Measurements from ENCODE around the gene CXCL14.

Gene CXCL14

GRCh38 chr5:135567661-135568060, 11.1 kb downstream of the CXCL14 start:
- DNase-seq (ENCODE audit: low read depth), result no peak

DNA sequence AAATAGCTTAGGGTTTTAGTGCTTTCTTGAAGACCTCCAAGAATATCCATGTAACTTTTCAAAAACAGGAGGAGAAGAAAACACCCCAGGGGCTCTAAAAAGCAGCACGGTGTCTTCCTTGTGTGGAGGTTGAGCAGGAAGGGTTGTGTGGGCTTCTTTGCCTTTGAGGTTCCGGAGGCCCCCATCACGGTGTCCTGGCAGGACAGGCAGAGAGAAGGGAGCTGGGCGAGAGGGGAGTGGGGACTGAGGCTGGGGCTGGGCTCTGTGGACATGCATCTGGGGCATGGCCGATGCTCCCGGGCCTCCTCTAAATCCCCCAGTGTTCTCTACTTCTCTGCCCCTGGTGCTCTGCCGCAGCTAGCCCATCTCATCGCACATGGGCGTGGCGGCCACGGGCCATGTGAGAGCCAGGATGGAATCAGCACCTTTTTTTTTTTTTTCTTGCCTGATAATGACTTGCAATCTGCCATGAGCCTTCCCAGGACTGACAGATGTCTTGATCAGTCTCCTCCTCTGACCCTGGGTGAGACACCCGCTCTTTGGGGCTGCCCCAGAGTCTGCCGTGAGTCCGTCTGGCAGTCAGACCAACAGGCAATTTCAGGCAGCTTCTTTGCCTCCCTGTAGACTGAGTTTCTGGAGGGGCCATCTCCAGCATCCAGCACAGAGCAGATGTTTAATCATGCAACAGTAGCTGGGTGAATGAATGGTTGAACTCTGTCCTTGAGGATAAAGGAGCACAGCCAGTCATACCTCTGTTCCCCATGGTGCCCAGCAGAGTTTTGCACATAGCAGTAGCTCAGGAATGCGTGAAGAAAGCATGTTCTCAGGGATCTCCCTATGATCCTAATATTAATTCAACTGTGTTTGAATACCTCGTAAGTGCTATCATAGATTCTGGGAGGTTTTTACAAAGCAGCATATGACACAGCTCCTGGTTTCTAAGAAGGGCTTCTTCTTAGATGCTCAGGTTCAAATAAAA, 12.1 kb downstream of the CXCL14 start:
- DNase-seq (ENCODE audit: low read depth), result no peak

- DNase-seq (ENCODE audit: low read depth), result no peak
Measured at GRCh38 chr5:135565725-135566421, 12.9 kb downstream of the CXCL14 start.

- no peak for DNase-seq (ENCODE audit: low read depth)
Measured at GRCh38 chr5:135565266-135565665, 13.5 kb downstream of the CXCL14 start.

DNA sequence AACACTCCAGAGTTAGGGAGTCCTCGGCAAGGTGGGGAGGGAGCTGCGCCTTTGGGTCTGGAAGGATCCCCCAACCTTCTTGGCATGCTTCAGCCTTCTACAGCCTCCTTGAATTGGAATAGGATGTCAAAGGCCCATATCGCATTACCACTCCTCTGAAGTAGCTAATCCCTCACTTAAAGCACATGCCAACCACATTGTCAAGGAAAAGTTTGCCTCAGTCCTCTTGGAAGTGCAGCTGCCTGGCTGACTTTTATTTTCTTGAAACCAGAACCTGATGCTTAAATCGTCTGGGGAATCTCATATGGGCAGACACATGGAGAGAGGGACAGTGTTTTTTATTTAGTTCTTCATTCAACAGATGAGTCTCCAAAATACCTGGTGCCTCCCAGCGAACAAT, 14.5 kb downstream of the CXCL14 start:
- no peak for DNase-seq (ENCODE audit: low read depth)

DNA sequence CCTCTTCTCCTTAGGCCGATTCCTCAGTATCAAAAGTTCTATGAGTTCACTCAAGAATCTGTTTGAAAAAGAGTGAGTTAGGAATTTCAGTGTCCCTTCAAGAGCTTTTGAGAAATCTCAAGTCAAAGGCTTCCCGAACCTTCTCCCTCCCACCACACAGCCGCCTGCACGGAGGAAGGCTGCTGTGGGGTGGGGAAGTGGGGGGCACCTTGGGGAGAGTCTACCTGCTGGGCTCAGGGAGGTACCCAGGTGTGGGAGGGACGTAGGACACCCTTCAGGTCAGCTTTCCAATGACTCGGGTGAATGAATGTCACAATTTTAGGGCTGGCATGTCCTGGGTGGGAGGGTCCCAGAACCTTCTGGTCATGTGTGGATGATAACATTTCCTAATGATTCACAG, 17.5 kb downstream of the CXCL14 start:
- DNase-seq (ENCODE audit: low read depth), result no peak

DNA sequence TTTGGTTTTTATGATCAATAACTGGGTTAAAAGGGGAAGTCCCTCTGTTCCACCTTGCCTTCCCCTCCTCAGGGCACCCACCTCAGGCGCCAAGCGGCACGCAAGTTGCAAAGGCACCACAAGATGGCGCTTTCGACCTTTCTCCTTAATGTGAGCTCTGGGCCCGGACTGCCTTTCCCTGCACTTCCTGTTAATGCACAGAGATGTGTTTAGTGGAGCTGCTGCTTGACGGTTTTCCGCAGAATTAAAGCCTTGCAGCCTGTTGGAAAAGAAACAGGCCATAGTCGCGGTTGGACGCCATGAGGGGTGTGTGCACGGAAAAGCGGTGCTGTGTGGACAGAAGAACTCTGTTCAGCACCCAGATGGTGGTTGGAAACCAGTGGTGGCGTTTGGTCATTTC, 17.9 kb downstream of the CXCL14 start:
- peak; percentile 55 for DNase-seq (ENCODE audit: low read depth)

DNA sequence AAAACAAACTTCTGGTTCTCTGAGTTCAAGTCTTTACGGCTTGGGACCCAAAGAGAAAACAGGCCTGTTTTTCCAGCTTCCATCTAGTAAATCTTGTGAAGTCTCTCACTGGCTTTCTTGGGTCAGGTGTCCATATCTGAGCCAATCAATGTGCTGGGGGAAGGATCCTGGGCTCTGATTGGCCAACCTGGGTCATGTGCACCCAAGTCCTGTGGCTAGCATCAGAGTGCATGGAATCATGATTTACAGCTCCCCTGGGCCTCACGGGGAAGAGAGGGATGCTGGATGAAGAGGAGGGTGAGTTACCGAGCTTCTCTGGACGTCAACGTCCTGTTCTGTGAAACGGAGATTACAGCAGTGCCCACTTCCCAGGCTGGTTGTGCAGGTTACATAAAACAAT, 19.4 kb downstream of the CXCL14 start:
- DNase-seq (ENCODE audit: low read depth), result no peak

DNA sequence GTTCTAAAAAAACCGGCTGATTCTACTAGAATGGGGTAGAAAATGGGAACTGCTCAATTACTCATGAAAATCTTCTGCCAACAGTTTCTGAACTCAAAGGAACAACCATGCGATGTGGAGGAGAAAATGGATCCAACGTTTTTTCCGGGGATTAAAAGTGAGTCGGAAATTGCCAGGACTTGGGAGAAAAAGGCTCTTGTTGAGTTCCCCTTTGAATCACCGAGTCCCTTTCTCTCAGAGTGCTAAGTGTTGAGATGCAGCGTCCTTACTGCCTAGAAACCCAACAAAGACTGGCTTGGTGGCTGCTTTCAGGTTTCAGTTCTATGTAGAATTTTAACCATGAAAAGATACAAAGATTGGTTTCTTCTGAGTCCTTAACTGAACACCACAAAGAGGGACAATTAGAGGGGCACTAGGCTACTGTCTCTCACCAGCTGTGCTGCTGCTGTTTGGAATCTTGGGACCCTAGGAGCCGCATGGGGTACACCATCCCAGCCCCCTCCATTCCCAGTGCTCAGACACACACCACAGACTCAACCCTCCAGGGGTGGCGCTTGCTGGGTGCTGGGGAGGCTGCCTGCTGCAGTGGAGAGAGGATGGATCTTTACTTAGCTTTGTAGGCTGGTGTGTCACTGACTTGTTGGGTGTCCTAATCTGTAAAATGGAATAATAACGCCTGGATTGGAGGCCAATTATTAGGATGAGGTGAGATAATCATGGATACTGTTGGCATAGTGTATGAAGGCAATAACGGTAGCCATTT, 21.5 kb downstream of the CXCL14 start:
- no peak for DNase-seq (ENCODE audit: low read depth)

- no peak for DNase-seq (ENCODE audit: low read depth)
Measured at GRCh38 chr5:135556620-135557019, 22.2 kb downstream of the CXCL14 start.

DNA sequence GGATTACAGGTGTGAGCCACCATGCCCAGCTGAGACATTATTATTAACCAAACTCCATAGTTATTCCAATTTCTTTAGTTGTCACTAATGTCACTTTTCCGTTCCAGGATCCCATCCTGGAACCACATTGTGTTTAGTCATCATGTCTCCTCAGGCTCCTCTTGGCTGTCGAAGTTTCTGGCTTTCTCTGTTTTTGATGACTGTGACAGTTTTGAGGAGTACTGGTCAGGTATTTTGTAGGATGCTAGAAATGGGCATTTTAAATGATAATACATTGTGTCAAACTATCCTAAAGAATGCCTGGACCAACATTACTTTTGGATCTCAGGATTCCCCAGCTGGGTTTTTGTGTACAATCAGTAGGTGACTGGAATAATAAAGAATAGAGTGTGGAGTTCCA, 23.3 kb downstream of the CXCL14 start:
- DNase-seq (ENCODE audit: low read depth), result no peak

DNA sequence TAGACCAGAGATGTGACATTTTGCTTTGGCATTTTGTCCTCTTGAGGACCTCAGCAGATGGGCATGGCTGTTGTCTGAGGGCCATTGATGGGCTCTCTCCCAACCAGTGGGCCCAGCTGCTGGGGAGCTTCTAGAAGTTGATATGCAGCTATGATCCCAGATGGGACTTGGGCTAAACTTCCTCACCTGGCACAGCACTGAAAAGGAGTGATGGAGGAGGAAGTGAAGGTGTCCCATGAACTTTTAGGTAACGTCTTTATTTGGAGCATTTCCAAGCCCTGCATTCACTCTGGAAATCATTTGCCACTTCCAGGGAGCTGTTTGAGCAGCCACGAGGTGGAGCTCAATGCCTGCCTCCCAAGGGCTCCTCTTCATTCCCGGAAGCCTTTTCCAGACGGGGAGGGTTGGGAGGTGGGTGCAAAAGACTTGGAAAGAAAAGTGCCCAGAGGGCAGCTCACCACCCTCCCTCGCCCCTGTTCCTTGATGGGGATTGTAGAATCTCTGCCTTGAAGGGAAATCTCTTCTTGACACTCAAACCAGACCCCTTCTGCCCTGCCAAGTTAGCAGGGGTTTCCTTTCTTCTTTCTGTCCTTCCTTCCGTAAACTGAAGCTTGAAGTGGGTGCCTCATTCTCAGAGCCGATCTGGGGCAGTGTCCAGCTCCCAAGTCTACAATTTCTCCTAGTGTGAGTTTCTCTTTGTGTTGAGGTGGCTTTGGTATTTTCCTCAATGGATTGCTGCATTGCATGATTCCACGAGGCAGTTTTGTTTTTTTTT, 24.9 kb downstream of the CXCL14 start:
- DNase-seq (ENCODE audit: low read depth), result no peak

DNA sequence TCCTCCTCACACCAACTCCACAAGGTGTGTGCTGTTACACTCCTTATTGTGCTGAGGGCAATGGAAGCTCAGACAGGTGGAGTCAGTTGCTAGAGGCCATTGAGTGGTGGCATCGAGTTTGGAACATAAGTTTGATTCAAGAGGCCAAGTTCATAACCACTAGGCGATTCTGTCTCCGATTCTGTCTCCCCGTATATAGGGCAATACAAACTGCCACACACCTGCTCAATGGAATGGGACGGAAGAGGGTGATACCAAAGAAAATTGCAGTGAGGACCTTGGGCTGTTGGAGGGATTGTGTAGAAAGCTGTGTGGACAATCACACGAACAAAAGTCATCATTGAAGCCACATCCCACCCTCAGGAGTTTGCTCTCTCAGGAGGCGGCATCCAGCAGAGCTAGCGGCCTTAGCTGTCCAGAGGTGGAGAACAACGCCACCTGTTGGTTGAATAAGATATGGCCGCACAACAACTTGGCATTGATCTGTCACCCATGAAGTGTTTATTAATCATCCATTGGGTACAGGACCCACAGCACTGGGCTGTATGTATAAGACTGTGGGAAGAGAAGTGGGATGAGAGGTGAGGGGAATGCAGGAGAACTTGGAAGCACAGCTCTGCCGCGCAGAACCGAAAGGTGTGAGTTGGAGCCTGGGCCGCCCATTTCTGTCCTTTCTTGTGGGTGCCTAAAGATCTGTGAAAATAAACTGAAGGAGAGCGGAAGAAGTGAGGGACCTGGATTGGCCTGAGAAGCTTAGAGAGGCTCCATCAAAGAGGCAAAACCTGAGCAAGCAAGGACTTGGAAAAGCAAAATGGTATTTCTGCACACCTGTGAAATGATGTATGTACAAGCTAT, 27.0 kb downstream of the CXCL14 start:
- DNase-seq (ENCODE audit: low read depth), result peak; percentile 49

- no peak for DNase-seq (ENCODE audit: low read depth)
Measured at GRCh38 chr5:135549413-135549812, 29.4 kb downstream of the CXCL14 start.

- no peak for DNase-seq (ENCODE audit: low read depth)
Measured at GRCh38 chr5:135547590-135548254, 31.1 kb downstream of the CXCL14 start.

- no peak for DNase-seq (ENCODE audit: low read depth)
Measured at GRCh38 chr5:135546912-135547311, 31.9 kb downstream of the CXCL14 start.

- DNase-seq (ENCODE audit: low read depth), result no peak
Measured at GRCh38 chr5:135546101-135546500, 32.7 kb downstream of the CXCL14 start.

- DNase-seq (ENCODE audit: low read depth), result no peak
Measured at GRCh38 chr5:135545099-135545498, 33.7 kb downstream of the CXCL14 start.

DNA sequence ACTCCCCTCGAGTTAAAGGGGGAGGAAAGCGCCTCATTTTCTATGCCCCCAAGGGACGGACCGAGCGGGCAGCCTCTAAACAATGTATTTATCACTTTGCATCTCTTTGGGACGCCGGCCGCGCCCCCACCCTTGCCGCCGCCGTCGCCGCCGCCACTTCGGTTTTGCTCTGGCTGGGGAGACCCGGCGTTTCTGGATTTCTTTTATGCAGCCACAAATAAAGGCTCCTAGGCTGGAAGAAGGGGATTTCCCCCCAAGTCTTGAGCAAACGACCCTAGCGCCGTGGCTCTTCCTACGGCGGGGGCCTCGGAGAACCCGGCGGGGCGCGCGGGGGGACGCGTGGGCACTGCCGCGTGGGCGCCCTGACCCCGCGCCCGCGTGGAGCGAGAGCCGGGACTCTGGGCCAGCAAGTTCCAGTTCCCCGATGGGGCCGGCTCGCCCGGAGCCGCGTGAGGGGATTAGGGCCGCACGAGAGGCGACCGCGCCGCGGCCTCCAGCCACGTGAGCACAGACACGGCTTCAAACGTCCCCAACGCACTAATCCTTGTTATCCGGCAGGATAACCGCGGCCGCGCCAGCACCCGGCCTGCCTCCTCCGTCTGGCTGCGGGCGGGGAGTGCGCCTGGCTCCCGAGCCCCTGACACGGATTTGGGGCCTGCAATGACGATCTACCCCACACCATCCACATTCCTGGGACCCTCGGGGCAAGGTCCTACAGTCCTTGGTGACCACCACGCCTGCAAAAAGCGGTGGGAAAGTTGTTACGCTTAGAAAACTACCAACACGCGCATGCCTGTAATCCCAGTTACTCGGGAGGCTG, 35.1 kb downstream of the CXCL14 start:
- DNase-seq (ENCODE audit: low read depth), result no peak

All from stromal cell of bone marrow (primary cell).